ENCODE results near the gene MED27. TPM values are rescaled to one million over a fixed set of nuclear protein-coding genes. Genes with fewer than 3 reads are reported as not detected.

Gene MED27
- total RNA-seq, 3 donors from 2014 or later, result 14.4 to 20.3 (median 15.8) TPM

DNA sequence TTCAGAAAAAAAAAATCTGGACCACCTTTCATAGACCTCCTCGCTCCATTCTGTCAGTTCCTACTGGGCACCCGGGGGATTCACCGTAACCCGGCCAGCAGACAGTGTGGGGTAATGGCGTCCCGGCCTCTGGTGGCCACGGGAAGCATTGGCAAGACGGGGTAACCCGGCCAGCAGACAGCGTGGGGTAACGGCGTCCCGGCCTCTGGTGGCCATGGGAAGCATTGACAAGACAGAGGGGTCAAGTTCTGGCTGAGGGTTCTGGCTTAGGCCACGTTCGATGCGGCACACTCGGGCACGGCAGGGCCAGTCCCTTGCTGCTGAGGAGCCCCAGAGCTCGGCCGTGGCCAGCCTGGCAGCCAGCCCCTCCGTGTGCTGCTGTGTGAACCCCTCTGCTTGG lies 223.6 kb downstream of the MED27 start:
- H3K27ac ChIP-seq, result no peak overlapping the region
- intact Hi-C loops (cut with DNase I; ENCODE audit: low total_unique reads), result no loop called here
- no peaks in the 10 kb centered on the region for H3K27me3 ChIP-seq
- H3K4me3 ChIP-seq, result no peak overlapping the region
- H3K36me3 ChIP-seq, result peaks cover 6% of the 10 kb centered on the region
- H3K4me1 ChIP-seq, result no peaks in the 10 kb centered on the region
- TF ChIP-seq CTCF (IDR thresholded peaks at IDR 0.05), result no peak
- no peak for TF ChIP-seq POLR2A (IDR thresholded peaks at IDR 0.05)
- no peak for TF ChIP-seq POLR2AphosphoS5 (IDR thresholded peaks at IDR 0.05)
- DNase-seq (ENCODE audit: low spot score in 2 of 2), result no peak
- H3K9me3 ChIP-seq, result no peaks in the 10 kb centered on the region

DNA sequence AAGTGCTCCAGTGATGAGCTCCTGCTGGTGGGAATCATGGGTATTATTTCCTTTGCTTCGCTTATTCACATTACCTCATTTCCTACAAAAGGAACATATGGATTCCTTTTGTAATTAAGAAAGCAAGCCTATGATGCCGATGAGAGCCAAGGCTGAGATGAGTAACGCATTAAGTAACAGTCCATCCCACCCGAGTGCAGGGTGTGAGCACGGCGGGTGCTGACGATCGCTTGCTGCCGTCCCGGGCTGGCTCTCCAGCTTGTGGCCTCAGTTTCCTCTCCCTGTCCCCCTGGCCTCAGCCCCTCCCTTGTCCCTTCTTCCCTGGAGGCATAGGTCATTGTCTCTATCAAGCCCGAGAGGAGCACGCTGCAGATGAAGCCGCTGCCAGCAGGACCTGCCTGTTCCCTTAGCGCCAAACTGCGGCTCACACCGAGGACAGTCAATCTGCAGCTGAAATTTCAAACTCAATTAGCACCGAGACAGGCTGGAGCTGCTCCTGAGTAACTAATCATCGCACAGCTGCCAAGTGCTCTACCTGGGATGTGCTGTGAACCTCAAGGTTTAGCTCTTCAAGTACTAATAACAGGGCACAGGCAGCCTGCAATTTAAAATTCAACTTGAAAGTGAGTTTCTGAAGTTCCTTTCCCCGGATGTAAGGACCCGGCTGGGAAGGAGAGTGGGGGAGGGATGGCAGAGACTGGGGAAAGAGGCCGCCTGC lies 224.6 kb downstream of the MED27 start:
- Histone ChIP-seq H3K4me3 (no peak overlapping the region), H3K36me3 (peaks cover 4% of the 10 kb centered on the region), H3K4me1 (no peaks in the 10 kb centered on the region), H3K27ac (no peak overlapping the region), H3K9me3 (no peaks in the 10 kb centered on the region), H3K27me3 (no peaks in the 10 kb centered on the region)
- no peak for DNase-seq (ENCODE audit: low spot score in 2 of 2)
- TF ChIP-seq CTCF (IDR thresholded peaks at IDR 0.05), result no peak
- TF ChIP-seq POLR2A (IDR thresholded peaks at IDR 0.05), result no peak
- no peak for TF ChIP-seq POLR2AphosphoS5 (IDR thresholded peaks at IDR 0.05)
- intact Hi-C loops (cut with DNase I; ENCODE audit: low total_unique reads), result no loop called here

GRCh38 chr9:131854334-131854733 lies 225.3 kb downstream of the MED27 start:
- Histone ChIP-seq H3K27ac (no peak overlapping the region), H3K4me1 (no peaks in the 10 kb centered on the region), H3K36me3 (no peaks in the 10 kb centered on the region), H3K27me3 (no peaks in the 10 kb centered on the region), H3K9me3 (no peaks in the 10 kb centered on the region), H3K4me3 (no peak overlapping the region)
- intact Hi-C loops (cut with DNase I; ENCODE audit: low total_unique reads), result no loop called here
- DNase-seq (ENCODE audit: low spot score in 2 of 2), result no peak
- TF ChIP-seq POLR2AphosphoS5 (IDR thresholded peaks at IDR 0.05), result no peak
- no peak for TF ChIP-seq CTCF (IDR thresholded peaks at IDR 0.05)
- no peak for TF ChIP-seq POLR2A (IDR thresholded peaks at IDR 0.05)

- DNase-seq (ENCODE audit: low spot score in 2 of 2), result no peak
- intact Hi-C loops (cut with DNase I; ENCODE audit: low total_unique reads), result no loop called here
- H3K27me3 ChIP-seq, result no peaks in the 10 kb centered on the region
- no peaks in the 10 kb centered on the region for H3K4me1 ChIP-seq
- no peak for TF ChIP-seq POLR2AphosphoS5 (IDR thresholded peaks at IDR 0.05)
- TF ChIP-seq POLR2A (IDR thresholded peaks at IDR 0.05), result no peak
- no peak for TF ChIP-seq CTCF (IDR thresholded peaks at IDR 0.05)
- H3K4me3 ChIP-seq, result no peak overlapping the region
- H3K9me3 ChIP-seq, result no peaks in the 10 kb centered on the region
- H3K36me3 ChIP-seq, result no peaks in the 10 kb centered on the region
- H3K27ac ChIP-seq, result no peak overlapping the region
Observed at GRCh38 chr9:131853434-131853833, 226.2 kb downstream of the MED27 start.

GRCh38 chr9:131851414-131851813 lies 228.3 kb downstream of the MED27 start:
- Histone ChIP-seq H3K36me3 (no peaks in the 10 kb centered on the region), H3K27ac (no peak overlapping the region), H3K27me3 (no peaks in the 10 kb centered on the region), H3K4me3 (no peak overlapping the region), H3K9me3 (no peaks in the 10 kb centered on the region), H3K4me1 (no peaks in the 10 kb centered on the region)
- intact Hi-C loops (cut with DNase I; ENCODE audit: low total_unique reads), result no loop called here
- no peak for DNase-seq (ENCODE audit: low spot score in 2 of 2)
- TF ChIP-seq CTCF (IDR thresholded peaks at IDR 0.05) (no peak), POLR2AphosphoS5 (IDR thresholded peaks at IDR 0.05) (no peak), POLR2A (IDR thresholded peaks at IDR 0.05) (no peak)
